Posterior vena cava (tissue), 2 donors: ENCODE measurements around the gene UBXN1. TPM values are rescaled to one million over a fixed set of nuclear protein-coding genes. Genes with fewer than 3 reads are reported as not detected.
"Not testable (repeated sequence)": the region's sequence is repeated elsewhere in the genome, so short reads cannot be mapped to it uniquely, and the experiment has no call there.

Experiments used
- DNase-seq: peaks from one replicate; pipeline ENCODE4 v3.0.0-alpha.2; 2020; ENCODE audit warnings: low spot score
- intact Hi-C, 2 donors: fragments of 100-400 bp; cut with DNase I; formaldehyde crosslinking; loops; one replicate each; pipeline versions ENCODE4 v1.14.1 to v1.14.2; 2022 to 2023
- total RNA-seq, 2 donors: library from RNA; stranded (reverse); fragmentation: NEBNext Ultra II Directional; extraction: Animal tissue kit (Norgen Biotek cat#: 25700); gene quantifications; one replicate each; pipeline ENCODE4 v1.2.1, GENCODE V29; 2021
- donor health status: DM: yes; HTN: yes; CAD: no.
- donor health status: DM: yes; HTN: yes; CAD: no.

Gene UBXN1
- total RNA-seq, 2 donors from 2014 or later: 74.8 to 76.1 TPM

- intact Hi-C loops: no loop called here
- no peak for DNase-seq
These were observed 1.2 kb downstream of the UBXN1 start for GRCh38 chr11:62677714-62678113.

GRCh38 chr11:62677156-62677555 is 1.7 kb downstream of the UBXN1 start:
- intact Hi-C loops: no loop called here

GRCh38 chr11:62676698-62677097 is 2.2 kb downstream of the UBXN1 start:
- no peak for DNase-seq
- intact Hi-C loops: no loop called here

More at GRCh38 chr11:62677156-62677555, 1.7 kb downstream of the UBXN1 start:
- DNase-seq: no peak

GRCh38 chr11:62675415-62675814 is 3.5 kb downstream of the UBXN1 start:
- DNase-seq, intact Hi-C loops: not testable (repeated sequence)

GRCh38 chr11:62673196-62673525 is 5.7 kb downstream of the UBXN1 start:
- no peak for DNase-seq

GRCh38 chr11:62671608-62672389 is 7.1 kb downstream of the UBXN1 start, which contains the start of the genes LBHD1 and UQCC3:
Gene LBHD1, minus strand, starts transcription at chr11:62672267. Its CDS starts 2,236 bp downstream, at chr11:62670031.
Gene UQCC3, plus strand, starts transcription at chr11:62671673. Its CDS starts 73 bp downstream, at chr11:62671746.
- DNase-seq: peak; percentile 90
- intact Hi-C loops: no loop called here

More at GRCh38 chr11:62673196-62673525, 5.7 kb downstream of the UBXN1 start:
- intact Hi-C loops: no loop called here

- DNase-seq: no peak
- intact Hi-C loops: no loop called here
These were observed 7.7 kb downstream of the UBXN1 start for GRCh38 chr11:62671236-62671607.

GRCh38 chr11:62669420-62670161 is 9.3 kb downstream of the UBXN1 start:
- intact Hi-C loops: no loop called here
- DNase-seq: no peak

GRCh38 chr11:62667460-62667859 is 11.4 kb downstream of the UBXN1 start:
- intact Hi-C loops: no loop called here

GRCh38 chr11:62666259-62666926 is 12.5 kb downstream of the UBXN1 start:
- intact Hi-C loops: no loop called here

More at GRCh38 chr11:62667460-62667859, 11.4 kb downstream of the UBXN1 start:
- no peak for DNase-seq

GRCh38 chr11:62665599-62666258 is 13.1 kb downstream of the UBXN1 start:
- intact Hi-C loops: no loop called here
- peak; percentile 88 for DNase-seq

More at GRCh38 chr11:62666259-62666926, 12.5 kb downstream of the UBXN1 start:
- DNase-seq: no peak

- intact Hi-C loops: no loop called here
- DNase-seq: peak; percentile 98
These were observed 13.7 kb downstream of the UBXN1 start, which contains the start of the genes C11orf98 and CSKMT for GRCh38 chr11:62665075-62665598. Gene C11orf98, minus strand, starts transcription at chr11:62665210. Its CDS starts 41 bp downstream, at chr11:62665169. Gene CSKMT, plus strand, starts transcription at chr11:62665312. Its CDS starts 568 bp downstream, at chr11:62665880.

GRCh38 chr11:62664405-62665074 is 14.3 kb downstream of the UBXN1 start:
- DNase-seq: peak; percentile 85
- intact Hi-C loops: no loop called here

- intact Hi-C loops: no loop called here
- DNase-seq: no peak
These were observed 22.0 kb downstream of the UBXN1 start for GRCh38 chr11:62656796-62657429.

GRCh38 chr11:62654297-62654696 is 24.6 kb downstream of the UBXN1 start:
- intact Hi-C loops: no loop called here
- DNase-seq: no peak

- no peak for DNase-seq
- intact Hi-C loops: no loop called here
These were observed 26.5 kb downstream of the UBXN1 start for GRCh38 chr11:62652161-62653006.

- intact Hi-C loops: not testable (repeated sequence)
These were observed 28.6 kb downstream of the UBXN1 start for GRCh38 chr11:62650283-62650682.

More at GRCh38 chr11:62650283-62650682, 28.6 kb downstream of the UBXN1 start:
- not testable (repeated sequence) for DNase-seq
